Superior temporal gyrus (tissue), 1 donor: Measurements from ENCODE around the gene SRRT.
"Not testable (repeated sequence)": the region's sequence is repeated elsewhere in the genome, so short reads cannot be mapped to it uniquely, and the experiment has no call there.

Source experiments
- DNase-seq: peaks from one replicate; pipeline ENCODE4 v3.0.0-alpha.2; 2016; ENCODE audit errors: extremely low spot score

The SRRT gene

GRCh38 chr7:100854146-100854895, 20.6 kb upstream of the SRRT start:
- no peak for DNase-seq

GRCh38 chr7:100854899-100855298, 20.0 kb upstream of the SRRT start:
- not testable (repeated sequence) for DNase-seq

- DNase-seq = no peak
Measured at GRCh38 chr7:100855515-100855914, 19.4 kb upstream of the SRRT start.

- DNase-seq = no peak
Measured at GRCh38 chr7:100856871-100857282, 18.0 kb upstream of the SRRT start.

- DNase-seq = no peak
Measured at GRCh38 chr7:100859856-100860255, 15.0 kb upstream of the SRRT start.

GRCh38 chr7:100860702-100861615, 13.9 kb upstream of the SRRT start:
- DNase-seq = no peak

GRCh38 chr7:100861616-100861985, 13.3 kb upstream of the SRRT start:
- DNase-seq = no peak

- peak; percentile 53 for DNase-seq
Measured at GRCh38 chr7:100863406-100863950, 11.4 kb upstream of the SRRT start.

- no peak for DNase-seq
Measured at GRCh38 chr7:100864263-100864845, 10.5 kb upstream of the SRRT start.

- DNase-seq = no peak
Measured at GRCh38 chr7:100865372-100865911, 9.5 kb upstream of the SRRT start.

GRCh38 chr7:100865938-100866728, 8.8 kb upstream of the SRRT start:
- DNase-seq = peak; percentile 79

- no peak for DNase-seq
Measured at GRCh38 chr7:100866729-100867039, 8.2 kb upstream of the SRRT start.

GRCh38 chr7:100867040-100867775, 7.7 kb upstream of the SRRT start, which contains the start of gene TRIP6:
Gene TRIP6 (plus strand): TSS chr7:100867387. CDS start chr7:100867498, 111 bp downstream.
- DNase-seq = peak; percentile 75

- no peak for DNase-seq
Measured at GRCh38 chr7:100867776-100868485, 7.0 kb upstream of the SRRT start.

GRCh38 chr7:100873599-100874299, 1.2 kb upstream of the SRRT start:
- no peak for DNase-seq

GRCh38 chr7:100874300-100874576, 665 bp upstream of the SRRT start:
- DNase-seq = no peak

- DNase-seq = no peak
Measured at GRCh38 chr7:100875356-100875751, 451 bp downstream of the SRRT start.

GRCh38 chr7:100878013-100878412, 3.1 kb downstream of the SRRT start:
- no peak for DNase-seq

- no peak for DNase-seq
Measured at GRCh38 chr7:100878685-100879084, 3.8 kb downstream of the SRRT start.
